HEK293 (cell line): Measurements from ENCODE around the gene UNC5B.

Experiments used
- GLIS2 ChIP-seq: fragments of 450-650 bp; formaldehyde crosslinking; IDR thresholded peaks from 2 replicates; pipeline ENCODE4 v1.5.1; 2016; ENCODE audit warnings: missing biosample characterization, missing genetic modification characterization
- KLF10 ChIP-seq: fragments of 450-650 bp; IDR thresholded peaks from 2 replicates; pipeline ENCODE4 v1.5.1; 2018; ENCODE audit warnings: missing biosample characterization, mild to moderate bottlenecking, missing genetic modification characterization
- MYNN ChIP-seq: fragments of 450-650 bp; formaldehyde crosslinking; IDR thresholded peaks from 2 replicates; pipeline ENCODE4 v1.5.1; 2016; ENCODE audit warnings: missing biosample characterization, missing genetic modification characterization, borderline replicate concordance
- PRDM10 ChIP-seq: fragments of 450-650 bp; formaldehyde crosslinking; IDR thresholded peaks from 2 replicates; pipeline ENCODE4 v1.5.1; 2016; ENCODE audit warnings: missing biosample characterization, missing genetic modification characterization
- PRDM6 ChIP-seq: fragments of 450-650 bp; formaldehyde crosslinking; IDR thresholded peaks from 2 replicates; pipeline ENCODE4 v1.5.1; 2017; ENCODE audit warnings: missing biosample characterization, missing genetic modification characterization
- SETDB1 ChIP-seq: IDR thresholded peaks from one replicate; pipeline ENCODE4 v1.6.1; 2017; ENCODE audit warnings: mild to moderate bottlenecking, low read length, moderate library complexity, mixed read lengths; ENCODE audit not compliant: insufficient read length
- SP3 ChIP-seq: fragments of 450-650 bp; formaldehyde crosslinking; IDR thresholded peaks from 2 replicates; pipeline ENCODE4 v1.5.1; 2016; ENCODE audit warnings: missing biosample characterization, missing genetic modification characterization
- ZBTB11 ChIP-seq: fragments of 450-650 bp; formaldehyde crosslinking; conservative IDR thresholded peaks from 2 replicates; pipeline ENCODE4 v1.5.1; 2016; ENCODE audit warnings: low read depth, missing biosample characterization, missing genetic modification characterization
- ZBTB7A ChIP-seq: fragments of 450-650 bp; formaldehyde crosslinking; IDR thresholded peaks from 2 replicates; pipeline ENCODE4 v1.5.1; 2016; ENCODE audit warnings: low read depth, missing biosample characterization, missing genetic modification characterization
- ZNF10 ChIP-seq: fragments of 450-650 bp; formaldehyde crosslinking; IDR thresholded peaks from 2 replicates; pipeline ENCODE4 v1.5.1; 2017; ENCODE audit warnings: missing biosample characterization, missing genetic modification characterization
- ZNF112 ChIP-seq: fragments of 450-650 bp; formaldehyde crosslinking; IDR thresholded peaks from 2 replicates; pipeline ENCODE4 v1.5.0; 2017; ENCODE audit warnings: missing biosample characterization, missing genetic modification characterization
- ZNF148 ChIP-seq: fragments of 450-650 bp; formaldehyde crosslinking; IDR thresholded peaks from 2 replicates; pipeline ENCODE4 v1.5.0; 2017; ENCODE audit warnings: missing biosample characterization, missing genetic modification characterization, borderline replicate concordance
- ZNF157 ChIP-seq: fragments of 450-650 bp; formaldehyde crosslinking; IDR thresholded peaks from 2 replicates; pipeline ENCODE4 v1.5.1; 2016; ENCODE audit warnings: missing biosample characterization, missing genetic modification characterization
- ZNF16 ChIP-seq: fragments of 450-650 bp; formaldehyde crosslinking; IDR thresholded peaks from 2 replicates; pipeline ENCODE4 v1.5.1; 2016; ENCODE audit warnings: low read depth, missing biosample characterization, missing genetic modification characterization
- ZNF23 ChIP-seq: fragments of 450-650 bp; formaldehyde crosslinking; IDR thresholded peaks from 2 replicates; pipeline ENCODE4 v1.5.1; 2016; ENCODE audit warnings: missing biosample characterization, missing genetic modification characterization, borderline replicate concordance
- ZNF239 ChIP-seq: fragments of 450-650 bp; formaldehyde crosslinking; IDR thresholded peaks from 2 replicates; pipeline ENCODE4 v1.5.1; 2016; ENCODE audit warnings: missing biosample characterization, missing genetic modification characterization
- ZNF274 ChIP-seq, 2 experiments: fragments of 200-500 bp in 1 of 2; fragments of 450-650 bp in 1 of 2; sonication (Bioruptor generic) in 1 of 2; formaldehyde crosslinking in 1 of 2; IDR thresholded peaks; 2 replicates each; pipeline versions ENCODE4 v1.5.1 to v1.6.1; 2014 to 2016; ENCODE audit warnings: borderline replicate concordance in 1 of 2, inconsistent platforms in 1 of 2, low read length in 1 of 2, missing biosample characterization in 1 of 2, missing genetic modification characterization in 1 of 2
- ZNF292 ChIP-seq: fragments of 450-650 bp; formaldehyde crosslinking; IDR thresholded peaks from 2 replicates; pipeline ENCODE4 v1.5.1; 2016; ENCODE audit warnings: low read depth, missing biosample characterization, missing genetic modification characterization, borderline replicate concordance
- ZNF302 ChIP-seq: fragments of 450-650 bp; formaldehyde crosslinking; IDR thresholded peaks from 2 replicates; pipeline ENCODE4 v1.5.1; 2016; ENCODE audit warnings: missing biosample characterization, missing genetic modification characterization, low read depth
- ZNF350 ChIP-seq: fragments of 450-650 bp; formaldehyde crosslinking; IDR thresholded peaks from 2 replicates; pipeline ENCODE4 v1.5.0; 2017; ENCODE audit warnings: missing biosample characterization, mild to moderate bottlenecking, missing genetic modification characterization
- ZNF37A ChIP-seq: fragments of 450-650 bp; IDR thresholded peaks from 2 replicates; pipeline ENCODE4 v1.5.1; 2018; ENCODE audit warnings: missing biosample characterization, missing genetic modification characterization
- ZNF510 ChIP-seq: fragments of 450-650 bp; formaldehyde crosslinking; IDR thresholded peaks from 2 replicates; pipeline ENCODE4 v1.5.1; 2018; ENCODE audit warnings: mild to moderate bottlenecking, missing genetic modification characterization, missing biosample characterization; ENCODE audit not compliant: insufficient replicate concordance
- ZNF529 ChIP-seq: fragments of 450-650 bp; formaldehyde crosslinking; IDR thresholded peaks from 2 replicates; pipeline ENCODE4 v1.5.1; 2017; ENCODE audit warnings: missing genetic modification characterization, missing biosample characterization; ENCODE audit not compliant: insufficient replicate concordance
- ZNF692 ChIP-seq: fragments of 450-650 bp; formaldehyde crosslinking; IDR thresholded peaks from 2 replicates; pipeline ENCODE4 v1.5.1; 2016; ENCODE audit warnings: missing biosample characterization, missing genetic modification characterization
- ZNF747 ChIP-seq: fragments of 450-650 bp; formaldehyde crosslinking; IDR thresholded peaks from 2 replicates; pipeline ENCODE4 v1.5.1; 2016; ENCODE audit warnings: missing biosample characterization, missing genetic modification characterization
- ZXDB ChIP-seq: fragments of 450-650 bp; formaldehyde crosslinking; IDR thresholded peaks from 2 replicates; pipeline ENCODE4 v1.5.1; 2016; ENCODE audit warnings: missing biosample characterization, missing genetic modification characterization

The UNC5B gene

GRCh38 chr10:71218046-71218650 is 5.8 kb downstream of the UNC5B start (continued):
- peak; percentile 97 for TF ChIP-seq PRDM10 (tag by site-specific recombination)
- peak; percentile 67 for TF ChIP-seq ZNF692 (tag by site-specific recombination)
- no peak for TF ChIP-seq MYNN (tag by site-specific recombination)
- TF ChIP-seq ZNF37A (tag by site-specific recombination) = no peak
- TF ChIP-seq ZNF112 (tag by site-specific recombination) = no peak
- TF ChIP-seq ZNF157 (tag by site-specific recombination) = no peak
- TF ChIP-seq ZNF510 (tag by site-specific recombination) = no peak
- TF ChIP-seq ZNF302 (tag by site-specific recombination) = no peak
- no peak for TF ChIP-seq ZNF529
- TF ChIP-seq ZNF239 (tag by site-specific recombination) = 0 out of 2 replicates have a peak, but pooled peaks have one; percentile 39
- no peak for TF ChIP-seq ZNF747 (tag by site-specific recombination)
- no peak for TF ChIP-seq ZNF148 (tag by site-specific recombination)
- TF ChIP-seq GLIS2 (tag by site-specific recombination) = no peak; the same call in 1 of the 2 replicates
- no peak for TF ChIP-seq PRDM6 (tag by site-specific recombination)
- TF ChIP-seq ZBTB11 (tag by site-specific recombination) = no peak
- peak; percentile 54 for TF ChIP-seq ZXDB
- TF ChIP-seq SETDB1 = no peak
- peak; percentile 54 for TF ChIP-seq ZBTB7A (tag by site-specific recombination)
- TF ChIP-seq ZNF16 (tag by site-specific recombination) = no peak
- peak; percentile 90 for TF ChIP-seq SP3 (tag by site-specific recombination)
- TF ChIP-seq ZNF23 (tag by site-specific recombination) = no peak
- no peak for TF ChIP-seq ZNF292
- TF ChIP-seq ZNF350 = no peak
- peak; percentile 69; the same call in 1 of the 2 replicates for TF ChIP-seq KLF10 (tag by site-specific recombination)
- TF ChIP-seq ZNF10 (tag by site-specific recombination) = no peak
- TF ChIP-seq ZNF274 (IDR thresholded peaks at IDR 0.05; ENCODE audit: low read length) = no peak
- TF ChIP-seq ZNF274 (tag by site-specific recombination; IDR thresholded peaks at IDR 0.05; ENCODE audit: borderline replicate concordance) = no peak
